Measurements from ENCODE around the gene ROBO1.

- TF ChIP-seq SP1 (IDR thresholded peaks at IDR 0.05), result peak; percentile 97
- no peak for TF ChIP-seq CTCF (IDR thresholded peaks at IDR 0.05; ENCODE audit: low read depth, low read length, missing input control)
- TF ChIP-seq ZBTB33 (IDR thresholded peaks at IDR 0.05), result no peak
Observed at GRCh38 chr3:79317551-79318518, 450.0 kb downstream of the ROBO1 start.
